D721Med (cell line): Measurements from ENCODE around the gene MGLL.

ENCODE experiments used
- DNase-seq: peaks from one replicate; pipeline ENCODE4 v3.0.0; 2011; ENCODE audit warnings: low spot score; ENCODE audit not compliant: insufficient read length
- FAIRE-seq: peaks from 2 replicates; lab custom pipeline; 2011; peaks lifted over from hg19 to GRCh38; lab: Jason Lieb, UNC
- CTCF ChIP-seq: IDR thresholded peaks from 2 replicates; pipeline ENCODE4 v1.5.1; 2012; ENCODE audit warnings: mild to moderate bottlenecking, control low read depth; ENCODE audit not compliant: insufficient read depth; ENCODE audit errors: missing control alignments

The MGLL gene

GRCh38 chr3:127775398-127776109 lies 46.8 kb downstream of the MGLL start:
- no peak for TF ChIP-seq CTCF
- DNase-seq (no peak), FAIRE-seq (no peak)

GRCh38 chr3:127774647-127775046 lies 47.7 kb downstream of the MGLL start:
- no peak for TF ChIP-seq CTCF
- FAIRE-seq = no peak
- no peak for DNase-seq

- no peak for TF ChIP-seq CTCF
- DNase-seq = no peak
- no peak for FAIRE-seq
These were observed 48.4 kb downstream of the MGLL start for GRCh38 chr3:127773752-127774395.

GRCh38 chr3:127772827-127773751 lies 49.2 kb downstream of the MGLL start:
- TF ChIP-seq CTCF = no peak
- FAIRE-seq (no peak), DNase-seq (no peak)

GRCh38 chr3:127772273-127772672 lies 50.0 kb downstream of the MGLL start:
- TF ChIP-seq CTCF = no peak
- FAIRE-seq (no peak), DNase-seq (no peak)

- FAIRE-seq (no peak), DNase-seq (no peak)
- TF ChIP-seq CTCF = no peak
These were observed 50.6 kb downstream of the MGLL start for GRCh38 chr3:127771746-127772145.
